HG03469 (cell line): Measurements from ENCODE around the gene ARL6.
"Not testable (repeated sequence)": the region's sequence is repeated elsewhere in the genome, so short reads cannot be mapped to it uniquely, and the experiment has no call there.

Source experiments
- ATAC-seq: cut with Tn5 transposase; IDR thresholded peaks from one replicate; pipeline ENCODE4 v1.9.1; 2021; ENCODE audit warnings: mild to moderate bottlenecking, moderate library complexity, moderate number of reproducible peaks; ENCODE audit not compliant: unreplicated experiment

ARL6 gene

DNA sequence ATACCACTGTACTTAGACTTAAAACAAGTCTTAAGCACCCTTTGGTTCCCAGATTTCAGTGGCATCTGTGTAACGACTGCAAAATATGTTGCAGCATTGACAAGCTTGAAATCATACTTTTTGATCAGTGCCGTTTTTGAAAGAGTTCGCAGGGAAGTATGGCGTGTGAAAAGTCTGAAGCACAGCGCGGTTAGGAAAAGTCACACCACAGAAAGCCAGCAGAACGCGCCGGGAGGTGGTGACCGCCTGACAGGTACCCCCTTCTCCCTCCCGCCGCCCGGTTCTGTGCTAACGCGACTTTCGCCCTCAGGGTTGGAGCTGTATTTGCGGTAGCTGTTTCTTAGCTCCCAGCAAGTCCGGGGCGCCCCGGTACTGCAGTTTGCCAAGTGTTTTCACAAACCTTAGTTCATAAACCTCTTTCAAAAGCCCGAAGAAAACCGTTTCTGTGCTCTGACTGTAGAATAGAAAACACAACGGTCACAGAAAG lies 56.8 kb downstream of the ARL6 start:
- ATAC-seq = peak; percentile 32

DNA sequence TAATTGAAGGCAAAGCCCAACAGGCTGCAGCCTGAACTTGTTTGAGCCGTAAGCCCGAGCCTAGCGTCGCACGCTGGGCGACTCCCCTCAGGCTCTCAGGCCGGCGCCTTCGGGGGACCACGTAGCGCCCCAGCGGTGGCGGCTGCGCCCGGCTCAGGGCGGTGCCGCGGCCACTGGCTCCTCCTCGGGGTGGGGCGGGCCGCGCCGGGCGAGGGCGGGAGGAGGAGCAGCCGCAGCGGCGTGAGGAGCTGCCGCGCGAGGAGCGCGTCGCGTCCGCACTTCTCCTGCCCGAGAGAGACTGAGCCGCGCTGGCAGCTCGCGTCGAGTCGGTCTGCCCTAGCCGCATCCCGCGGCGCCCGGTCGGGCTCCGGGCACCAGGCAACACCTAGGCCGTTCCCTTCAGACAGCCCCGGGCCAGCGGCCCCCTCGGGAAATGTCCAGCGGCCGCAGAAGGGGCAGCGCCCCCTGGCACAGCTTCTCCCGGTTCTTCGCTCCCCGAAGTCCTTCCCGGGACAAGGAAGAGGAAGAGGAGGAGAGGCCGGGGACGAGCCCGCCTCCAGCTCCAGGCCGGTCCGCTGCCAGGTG lies 57.3 kb downstream of the ARL6 start, which contains the start of gene CRYBG3:
Gene CRYBG3, plus strand, starts transcription at position 238 of the 585 bp plus-strand sequence. Its CDS starts 196 bp downstream, at position 434.
- peak; percentile 96 for ATAC-seq

DNA sequence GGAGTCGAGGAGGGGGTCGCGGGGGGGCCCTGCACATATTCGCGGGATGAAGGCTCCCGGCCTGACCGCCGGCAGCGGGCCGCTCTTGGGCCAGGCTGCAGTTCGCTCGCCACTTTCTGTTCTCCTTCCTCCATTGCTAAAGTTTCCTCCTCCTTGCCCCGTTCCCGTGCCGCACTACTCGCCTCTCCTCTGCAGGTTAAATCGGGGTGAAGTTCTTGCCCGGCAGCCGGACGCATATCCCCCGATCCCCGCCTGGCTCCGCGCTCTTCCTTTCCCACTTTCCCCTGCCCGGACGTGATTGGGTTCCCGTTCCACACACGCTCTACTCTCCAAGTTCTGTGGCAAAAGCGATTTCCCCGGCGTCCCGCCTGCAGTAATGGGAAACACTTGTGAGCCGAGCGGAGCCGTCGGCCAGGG lies 57.8 kb downstream of the ARL6 start:
- ATAC-seq = no peak

DNA sequence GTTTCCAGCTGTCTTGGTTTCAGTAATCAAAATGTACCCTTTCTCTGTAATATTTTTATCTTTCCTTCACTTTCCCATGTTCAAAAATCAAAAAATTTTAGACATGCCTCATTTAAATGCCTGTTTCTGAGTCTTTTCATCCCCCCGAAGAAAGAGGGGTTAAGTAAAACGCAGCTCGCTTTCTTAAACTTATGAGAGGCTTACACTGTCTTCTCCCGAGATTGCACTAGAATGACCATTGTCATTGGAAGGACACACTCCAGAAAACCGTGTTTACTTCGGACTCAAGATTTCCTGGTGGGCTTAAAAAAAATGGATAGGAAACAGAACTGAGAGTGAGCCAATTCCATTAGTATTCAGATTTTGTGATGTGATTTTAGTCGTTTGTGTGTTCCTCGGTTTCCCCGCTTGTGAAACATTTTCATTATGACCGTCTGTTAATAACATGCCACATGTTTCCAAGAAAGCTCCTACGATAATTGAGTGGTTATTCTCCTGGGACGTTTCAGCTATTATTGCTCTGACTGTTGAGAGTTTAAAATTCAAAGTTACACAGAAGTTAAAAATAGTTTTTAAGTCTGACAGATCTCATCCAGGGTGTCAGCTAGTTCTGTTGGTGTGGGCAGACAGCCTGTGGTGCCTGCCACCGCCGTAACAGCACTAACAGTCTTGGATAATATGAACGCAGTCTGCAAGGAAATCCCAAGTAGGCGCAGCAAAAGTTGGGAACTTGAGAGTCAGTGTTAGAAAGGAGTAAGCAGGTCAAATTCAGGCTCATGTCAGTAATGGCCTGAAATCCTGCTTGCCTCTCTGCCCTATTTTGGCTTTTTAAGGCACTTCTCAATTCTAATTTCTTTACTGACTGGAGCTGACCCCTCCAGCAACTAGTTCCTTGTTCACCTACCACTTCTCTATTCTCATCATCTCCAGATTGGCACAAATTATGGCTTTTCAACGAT lies 58.8 kb downstream of the ARL6 start:
- ATAC-seq = no peak

DNA sequence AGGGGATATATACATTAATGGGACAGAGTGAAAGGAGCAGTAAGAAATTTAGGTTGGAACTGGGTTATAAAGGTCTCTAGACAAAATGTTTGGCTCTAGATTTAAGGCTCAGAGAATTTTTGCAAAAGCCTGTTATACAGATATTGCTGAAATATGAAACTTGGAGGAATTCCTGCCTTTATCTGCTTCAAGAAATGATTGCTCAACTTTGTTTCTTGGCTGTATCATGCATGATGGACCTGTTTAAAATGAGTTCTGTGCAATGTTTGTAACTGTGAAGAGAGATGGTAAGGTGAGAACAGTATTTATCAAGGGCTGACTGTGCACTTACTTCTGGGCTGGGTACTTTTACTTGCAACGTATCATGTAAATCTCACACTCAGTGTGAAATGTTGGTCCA lies 60.5 kb downstream of the ARL6 start:
- no peak for ATAC-seq

DNA sequence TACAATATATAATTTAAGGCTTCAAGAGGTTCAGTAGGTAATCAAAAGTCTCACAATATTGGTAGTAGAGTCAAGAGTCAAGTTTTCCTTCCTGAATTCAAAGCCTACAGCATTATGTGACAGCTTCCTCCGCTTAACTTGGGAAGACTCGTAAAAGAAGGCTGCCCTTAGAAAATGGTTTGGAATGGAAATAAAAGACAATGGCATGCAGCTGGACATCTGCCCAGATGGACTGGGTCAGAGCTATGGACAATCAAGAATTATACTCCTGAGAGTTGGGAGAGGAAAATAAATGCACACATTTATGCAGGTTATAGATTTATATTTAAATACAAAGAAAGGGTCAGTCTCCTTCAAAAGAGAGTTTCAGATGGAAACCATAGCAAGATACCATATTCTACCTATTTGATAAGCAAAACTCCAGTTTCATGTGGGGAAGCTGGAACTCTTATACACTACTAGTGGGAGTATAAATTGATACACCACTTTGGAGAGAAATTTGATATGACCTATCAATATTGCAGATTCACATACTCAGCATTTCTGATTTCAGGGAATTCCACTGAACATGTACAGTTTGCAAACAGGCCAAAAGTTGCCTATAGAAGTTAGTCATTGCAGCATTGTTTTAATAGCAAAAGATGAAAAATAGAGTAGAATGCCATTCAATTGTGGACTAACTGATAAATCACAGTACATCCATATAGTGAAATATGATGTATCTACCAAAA lies 63.3 kb downstream of the ARL6 start:
- no peak for ATAC-seq

DNA sequence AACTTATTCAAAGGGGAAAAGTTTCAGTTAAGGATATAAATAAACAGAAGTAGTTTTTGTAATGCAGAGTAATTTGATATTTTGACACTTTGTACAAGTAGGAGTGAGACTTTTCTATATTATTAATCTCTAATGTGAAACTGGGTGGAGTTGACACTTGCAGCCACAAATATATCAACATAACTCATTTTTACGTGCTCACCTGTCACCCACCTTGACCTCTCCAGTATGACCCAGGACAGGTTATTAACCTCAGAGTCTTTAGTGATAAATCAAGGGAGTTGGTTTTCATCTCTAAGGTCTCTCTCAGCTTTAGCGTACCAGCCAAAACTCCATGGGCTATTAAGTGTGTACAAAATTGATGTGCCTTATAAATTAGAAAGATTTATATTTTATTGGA lies 64.6 kb downstream of the ARL6 start:
- ATAC-seq = no peak

DNA sequence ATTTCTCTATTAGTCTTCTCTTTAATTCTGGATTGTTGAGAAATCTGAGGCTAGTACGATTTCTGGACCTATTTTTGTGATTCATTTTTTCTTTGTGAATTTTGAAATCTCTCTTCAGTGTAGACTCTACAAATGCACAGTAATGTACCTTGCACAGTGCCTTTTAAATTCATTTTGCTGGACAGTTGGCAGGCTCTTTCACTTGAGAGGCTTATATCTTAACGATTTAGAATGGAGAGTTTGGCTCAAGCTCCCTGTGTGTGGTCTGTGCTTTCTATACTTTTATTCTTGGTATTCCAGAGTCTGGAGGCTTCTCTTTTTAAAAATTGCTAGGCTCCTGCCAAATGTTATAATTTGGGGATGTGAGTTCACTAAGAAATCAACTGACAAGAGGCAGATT lies 66.1 kb downstream of the ARL6 start:
- no peak for ATAC-seq

DNA sequence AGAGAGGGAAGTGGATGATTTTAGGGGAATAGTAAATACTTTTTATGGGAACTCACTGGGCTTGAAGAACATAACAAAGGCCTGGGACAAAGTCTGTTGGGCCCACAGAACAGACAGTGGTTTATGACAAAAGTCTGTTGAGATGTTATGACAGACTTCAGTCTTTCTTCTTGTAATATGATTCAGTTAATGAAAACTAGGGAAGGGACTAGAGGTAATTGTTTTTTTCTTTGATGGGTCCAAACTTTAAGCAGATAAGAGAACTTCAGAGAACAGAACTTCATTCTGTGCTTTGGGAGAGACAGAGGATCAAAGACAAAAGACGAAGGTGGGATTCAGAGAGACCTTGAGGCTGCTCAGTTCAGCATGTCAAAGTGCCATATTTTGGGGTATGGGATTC lies 66.6 kb downstream of the ARL6 start:
- ATAC-seq = no peak

DNA sequence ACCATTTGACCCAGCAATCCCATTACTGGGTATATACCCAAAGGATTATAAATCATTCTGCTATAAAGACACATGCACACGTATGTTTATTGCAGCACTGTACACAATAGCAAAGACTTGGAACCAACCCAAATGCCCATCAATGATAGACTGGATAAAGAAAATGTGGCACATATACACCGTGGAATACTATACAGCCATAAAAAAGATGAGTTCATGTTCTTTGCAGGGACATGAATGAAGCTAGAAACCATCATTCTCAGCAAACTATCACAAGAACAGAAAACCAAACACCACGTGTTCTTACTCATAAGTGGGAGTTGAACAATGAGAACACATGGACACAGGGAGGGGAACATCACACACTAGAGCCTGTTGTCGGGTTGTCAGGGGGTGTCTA lies 68.6 kb downstream of the ARL6 start:
- ATAC-seq = not testable (repeated sequence)

DNA sequence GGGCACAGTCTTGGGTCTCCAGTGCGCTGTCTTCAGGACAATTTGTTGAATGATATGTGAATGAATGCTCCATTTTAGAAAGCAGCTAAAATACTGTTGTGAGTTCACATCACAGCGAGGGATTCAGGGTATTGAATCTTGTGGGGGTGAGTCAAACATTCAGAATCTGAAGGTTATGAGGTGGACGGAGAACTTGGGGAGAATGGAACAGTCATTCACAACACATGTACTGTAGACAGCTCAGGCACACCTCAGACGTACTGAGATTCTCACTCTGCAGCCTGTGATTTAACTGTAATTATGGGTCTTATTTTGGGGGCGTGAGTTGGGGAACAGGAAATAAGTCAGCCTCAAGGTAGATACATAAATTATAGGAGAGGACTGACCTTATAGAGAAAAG lies 71.2 kb downstream of the ARL6 start:
- no peak for ATAC-seq

DNA sequence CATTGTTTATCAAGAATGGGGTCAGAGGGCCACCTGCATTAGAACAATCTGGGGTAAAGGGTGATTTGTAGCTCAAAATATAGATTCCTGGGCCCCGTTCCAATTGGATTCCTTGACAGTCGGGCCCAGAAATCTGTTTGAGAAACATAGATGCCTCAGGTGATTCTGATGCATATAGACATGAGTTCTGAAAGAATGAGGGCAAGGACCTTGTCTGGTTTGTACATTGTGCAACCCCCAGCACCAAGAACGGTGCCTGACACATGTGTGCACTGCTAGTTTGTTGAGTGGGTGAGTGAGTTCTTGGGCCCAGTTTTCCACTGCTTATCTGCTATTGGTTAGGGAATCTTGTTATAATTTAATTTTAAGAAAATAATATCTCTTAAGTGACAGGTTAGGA lies 73.8 kb downstream of the ARL6 start:
- ATAC-seq = no peak

DNA sequence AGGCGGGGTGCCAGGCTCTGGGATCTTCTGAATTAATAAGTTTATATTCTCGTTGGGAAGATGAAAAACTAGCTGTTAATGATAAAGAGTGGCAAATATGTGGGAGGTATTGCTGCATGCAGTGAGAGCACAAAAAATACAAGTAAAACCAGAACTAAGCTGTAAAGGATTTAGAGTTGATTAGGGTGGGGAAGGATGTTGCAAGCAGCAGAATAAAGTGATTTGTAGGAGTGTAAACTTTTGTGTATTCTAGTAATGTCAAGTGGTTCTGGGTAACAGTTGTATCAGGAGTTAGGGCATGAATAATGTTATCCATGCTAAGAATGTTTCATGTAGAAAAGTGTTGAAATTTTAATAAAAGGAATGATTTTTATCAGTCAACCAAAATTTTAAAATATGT lies 75.4 kb downstream of the ARL6 start:
- ATAC-seq = no peak

DNA sequence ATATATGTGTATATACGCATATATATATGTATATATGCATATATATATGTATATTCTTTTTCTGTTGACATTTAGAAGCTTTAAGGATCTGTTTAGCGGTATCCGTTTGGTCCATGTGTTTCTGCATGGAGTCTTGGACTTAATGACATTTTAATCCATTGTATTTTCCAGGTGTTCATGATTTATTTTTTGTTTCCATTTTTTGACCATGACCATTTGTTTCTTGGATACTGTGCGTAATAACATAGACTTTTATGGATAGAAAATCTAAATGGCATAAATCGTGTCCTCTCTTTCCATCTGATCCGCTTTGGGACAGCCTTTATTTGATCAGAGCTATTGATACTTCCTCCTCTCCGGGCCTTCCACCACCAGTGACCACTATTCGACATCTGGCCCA lies 76.7 kb downstream of the ARL6 start:
- ATAC-seq = no peak

DNA sequence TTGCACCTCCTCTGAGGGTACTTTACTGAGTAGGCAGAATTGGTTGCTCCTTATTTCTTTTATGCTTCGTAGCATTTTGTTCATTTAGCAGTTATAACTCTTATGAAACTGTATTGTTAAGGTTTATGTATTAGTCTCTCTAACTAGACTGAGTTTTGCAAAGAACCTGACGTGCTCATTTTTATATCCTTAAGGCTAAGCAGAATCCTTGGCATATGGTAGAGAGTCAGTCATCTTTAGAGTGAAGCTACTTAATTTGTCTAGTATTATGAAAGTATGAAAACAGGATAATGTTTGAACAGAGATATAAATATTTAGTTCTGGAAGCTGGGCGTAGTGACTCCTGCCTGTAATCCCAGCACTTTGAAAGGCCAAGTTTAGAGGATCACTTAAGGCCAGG lies 77.4 kb downstream of the ARL6 start:
- no peak for ATAC-seq

DNA sequence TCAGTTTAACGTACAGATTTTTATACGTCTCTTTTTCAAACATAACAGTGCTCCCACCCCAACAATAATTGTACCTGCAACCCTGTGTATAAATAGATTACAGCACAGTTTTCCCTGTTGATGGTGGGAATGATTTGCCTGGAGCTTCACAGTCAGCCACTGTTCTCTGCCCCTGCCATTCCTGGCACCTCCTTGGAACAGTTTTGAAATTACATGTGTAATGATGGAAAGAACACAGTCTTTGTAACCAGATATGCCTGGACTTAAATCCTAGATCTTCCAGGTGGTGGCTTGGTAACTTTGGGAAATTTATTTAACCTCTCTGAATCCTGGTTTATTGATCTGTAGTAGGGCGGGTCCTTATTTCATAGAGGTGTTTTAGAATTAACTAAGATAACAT lies 84.2 kb downstream of the ARL6 start:
- ATAC-seq = no peak
